B cell (primary cell): ENCODE results near the gene SLC1A2. TPM values are rescaled to one million over a fixed set of nuclear protein-coding genes. Genes with fewer than 3 reads are reported as not detected.

Experiments
- ATAC-seq: fragments of 200-7000 bp; cut with Tn5 transposase; one replicate; pipeline ENCODE4 v1.10.0; 2021; ENCODE audit warnings: low read depth, mild to moderate bottlenecking, moderate number of reproducible peaks, moderate library complexity
- CTCF ChIA-PET: fragments of 350-600 bp; sonication (Branson Sonifier 250); formaldehyde crosslinking; loops from one replicate; lab custom pipeline; 2021; ENCODE audit warnings: antibody characterized with exemption, inconsistent platforms; lab: Charles Lee
- POLR2A ChIA-PET: fragments of 350-600 bp; sonication (Branson Sonifier 250); formaldehyde crosslinking; loops from one replicate; lab custom pipeline; 2021; ENCODE audit warnings: antibody characterized with exemption; lab: Charles Lee
- DNase-seq: peaks from one replicate; pipeline ENCODE4 v3.0.0; 2013
- H2AFZ ChIP-seq: 2 replicates; pipeline ENCODE4 v1.6.1; 2012; ENCODE audit warnings: mild to moderate bottlenecking, low read depth, low read length; ENCODE audit not compliant: insufficient read depth, poor library complexity, severe bottlenecking
- H3K27ac ChIP-seq, 2 donors: 1 replicate in 1 of 2; 2 replicates in 1 of 2; pipeline ENCODE4 v1.5.1; 2012 to 2013; ENCODE audit warnings: low read length in 2 of 2, mild to moderate bottlenecking in 2 of 2, moderate library complexity in 1 of 2
- H3K27me3 ChIP-seq, 4 experiments: fragments of 200-600 bp in 1 of 4; sonication (generic) in 1 of 4; replicated peaks in 1 of 4; 1 replicate in 2 of 4; 2 replicates in 2 of 4; pipeline versions ENCODE4 v1.6.1 to v1.7.0; 2013 to 2016; ENCODE audit warnings: low read length in 3 of 4, mild to moderate bottlenecking in 2 of 4, mixed read lengths in 1 of 4, moderate library complexity in 1 of 4; ENCODE audit not compliant: insufficient read depth in 4 of 4, control insufficient read depth in 3 of 4; ENCODE audit errors: control extremely low read depth in 1 of 4
- H3K36me3 ChIP-seq, 2 experiments: replicated peaks in 1 of 2; 1 replicate in 1 of 2; 2 replicates in 1 of 2; pipeline versions ENCODE4 v1.6.1 to v1.7.1; 2013; ENCODE audit warnings: low read length in 1 of 2; ENCODE audit not compliant: insufficient read depth in 2 of 2, control insufficient read depth in 1 of 2; ENCODE audit errors: control extremely low read depth in 1 of 2, extremely low read depth in 1 of 2
- H3K4me1 ChIP-seq, 2 donors: fragments of 200-600 bp in 1 of 2; sonication (generic) in 1 of 2; 1 replicate in 1 of 2; 2 replicates in 1 of 2; pipeline versions ENCODE4 v1.5.1 to v1.6.1; 2013 to 2017; ENCODE audit warnings: low read length in 2 of 2; ENCODE audit not compliant: control insufficient read depth in 2 of 2, insufficient read depth in 2 of 2
- H3K4me2 ChIP-seq: replicated peaks from 2 replicates; pipeline ENCODE3; 2012; ENCODE audit warnings: mild to moderate bottlenecking, low read depth, low read length; ENCODE audit not compliant: poor library complexity, severe bottlenecking
- H3K4me3 ChIP-seq, 5 experiments: fragments of 200-600 bp in 1 of 5; sonication (generic) in 1 of 5; 1 replicate in 3 of 5; 2 replicates in 2 of 5; pipeline versions ENCODE4 v1.5.1 to v1.7.0; 2011 to 2016; ENCODE audit warnings: low read length in 4 of 5, mild to moderate bottlenecking in 4 of 5, low read depth in 2 of 5, control low read depth in 1 of 5, moderate library complexity in 1 of 5; ENCODE audit not compliant: insufficient read depth in 1 of 5; ENCODE audit errors: control extremely low read depth in 1 of 5, extremely low read depth in 1 of 5
- H3K79me2 ChIP-seq: fragments of 200-600 bp; sonication (generic); one replicate; pipeline ENCODE4 v1.6.0; 2016; ENCODE audit warnings: low read length; ENCODE audit not compliant: control insufficient read depth, insufficient read depth
- H3K9ac ChIP-seq: fragments of 200-600 bp; sonication (generic); 2 replicates; pipeline ENCODE4 v1.6.1; 2017; ENCODE audit warnings: mild to moderate bottlenecking, low read length, moderate library complexity
- H3K9me3 ChIP-seq, 3 donors: one replicate each; pipeline versions ENCODE4 v1.6.1 to v1.7.1; 2013; ENCODE audit warnings: low read length in 2 of 3; ENCODE audit not compliant: control insufficient read depth in 2 of 3, insufficient read depth in 1 of 3; ENCODE audit errors: control extremely low read depth in 1 of 3
- H4K20me1 ChIP-seq: 2 replicates; pipeline ENCODE4 v1.6.0; 2012; ENCODE audit warnings: mild to moderate bottlenecking, low read length; ENCODE audit not compliant: insufficient read depth, control insufficient read depth, poor library complexity, severe bottlenecking
- H3K27ac Mint-ChIP-seq: one replicate; pipeline ENCODE4 v1.8.0; 2021; ENCODE audit warnings: mixed read lengths
- H3K27me3 Mint-ChIP-seq: one replicate; pipeline ENCODE4 v1.8.0; 2021; ENCODE audit warnings: mixed read lengths
- H3K4me1 Mint-ChIP-seq: one replicate; pipeline ENCODE4 v1.8.0; 2021; ENCODE audit warnings: mixed read lengths
- H3K4me3 Mint-ChIP-seq: one replicate; pipeline ENCODE4 v1.8.0; 2021; ENCODE audit warnings: mixed read lengths
- H3K9me3 Mint-ChIP-seq: one replicate; pipeline ENCODE4 v1.8.0; 2022; ENCODE audit warnings: mixed read lengths; ENCODE audit not compliant: insufficient read depth
- EZH2 ChIP-seq: IDR thresholded peaks from 2 replicates; pipeline ENCODE4 v1.6.1; 2012; ENCODE audit warnings: borderline replicate concordance, low read depth, mild to moderate bottlenecking, moderate library complexity, low read length; ENCODE audit not compliant: insufficient read depth, poor library complexity, severe bottlenecking
- WGBS: methylation state at CpG from one replicate; pipeline ENCODE4 v1.1.5; 2013; ENCODE audit warnings: missing lambda C conversion rate; ENCODE audit not compliant: insufficient coverage; 5-methylcytosine and 5-hydroxymethylcytosine counted together
- intact Hi-C: fragments of 100-400 bp; cut with micrococcal nuclease; formaldehyde crosslinking; loops from one replicate; pipeline ENCODE4 v1.10.0; 2022
- polyA plus RNA-seq: library from polyadenylated mRNA; depleted of rRNA; stranded (reverse); fragments of >200 nt; gene quantifications from 2 replicates; pipeline ENCODE4 v1.2.3, GENCODE V29; 2012
- total RNA-seq, 2 donors: library from RNA; stranded (reverse); fragments of 120-200 nt in 1 of 2; gene quantifications; 1 replicate in 1 of 2; 2 replicates in 1 of 2; pipeline versions ENCODE4 v1.2.3 to v1.2.4, GENCODE V29; 2013 to 2022
- TF ChIP-seq, protein P1 (sequence below): fragments of 200-600 bp; IDR thresholded peaks from one replicate; pipeline ENCODE4 v1.8.0; 2022; ENCODE audit warnings: antibody characterized with exemption, mild to moderate bottlenecking

The SLC1A2 gene
- total and polyA plus RNA-seq, 2 donors (not counting 1 experiment from before 2014, with no cell fraction given) = not detected

GRCh38 chr11:35352077-35352888 is 67.1 kb downstream of the SLC1A2 start:
- Histone ChIP-seq H3K9ac (no peak overlapping the region), H4K20me1 (no peaks in the 10 kb centered on the region), H3K4me2 (no peak overlapping the region), H3K27ac (no peak overlapping the region), H3K27me3 (no peaks in the 10 kb centered on the region), H3K9me3 (no peaks in the 10 kb centered on the region), H3K36me3 (no peaks in the 10 kb centered on the region), H3K4me3 (no peak overlapping the region), H3K79me2 (no peaks in the 10 kb centered on the region), H3K4me1 (peaks cover 0 to 4% of the 10 kb centered on the region in 2 donors), H2AFZ (no peak overlapping the region)
- H3K27ac Mint-ChIP-seq = no peak overlapping the region
- DNase-seq (no peak), ATAC-seq (no peak)
- POLR2A ChIA-PET = interaction anchor here (0.5 kb wide), 1 partner anchor 211 kb away, joined by 3 read pairs; no protein-coding TSS in a partner anchor
- CTCF ChIA-PET = no interaction called here
- no peak overlapping the region for H3K4me3 Mint-ChIP-seq
- WGBS = 94% methylated on average over 2 of the region's 3 CpGs
- H3K27me3 Mint-ChIP-seq = no peaks in the 10 kb centered on the region
- TF ChIP-seq, protein P1, sequence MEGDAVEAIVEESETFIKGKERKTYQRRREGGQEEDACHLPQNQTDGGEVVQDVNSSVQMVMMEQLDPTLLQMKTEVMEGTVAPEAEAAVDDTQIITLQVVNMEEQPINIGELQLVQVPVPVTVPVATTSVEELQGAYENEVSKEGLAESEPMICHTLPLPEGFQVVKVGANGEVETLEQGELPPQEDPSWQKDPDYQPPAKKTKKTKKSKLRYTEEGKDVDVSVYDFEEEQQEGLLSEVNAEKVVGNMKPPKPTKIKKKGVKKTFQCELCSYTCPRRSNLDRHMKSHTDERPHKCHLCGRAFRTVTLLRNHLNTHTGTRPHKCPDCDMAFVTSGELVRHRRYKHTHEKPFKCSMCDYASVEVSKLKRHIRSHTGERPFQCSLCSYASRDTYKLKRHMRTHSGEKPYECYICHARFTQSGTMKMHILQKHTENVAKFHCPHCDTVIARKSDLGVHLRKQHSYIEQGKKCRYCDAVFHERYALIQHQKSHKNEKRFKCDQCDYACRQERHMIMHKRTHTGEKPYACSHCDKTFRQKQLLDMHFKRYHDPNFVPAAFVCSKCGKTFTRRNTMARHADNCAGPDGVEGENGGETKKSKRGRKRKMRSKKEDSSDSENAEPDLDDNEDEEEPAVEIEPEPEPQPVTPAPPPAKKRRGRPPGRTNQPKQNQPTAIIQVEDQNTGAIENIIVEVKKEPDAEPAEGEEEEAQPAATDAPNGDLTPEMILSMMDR = no peak
- no peak for TF ChIP-seq EZH2
- H3K9me3 Mint-ChIP-seq = no peaks in the 10 kb centered on the region
- peaks cover 16% of the 10 kb centered on the region for H3K4me1 Mint-ChIP-seq
- intact Hi-C loops = loop anchor here (5.0 kb wide), 1 partner anchor 40 kb away; no protein-coding TSS in a partner anchor

GRCh38 chr11:35349897-35350296 is 69.5 kb downstream of the SLC1A2 start:
- intact Hi-C loops = loop anchor here (5.0 kb wide), 1 partner anchor 38 kb away; no protein-coding TSS in a partner anchor
- no peak overlapping the region for H3K4me2 ChIP-seq
- ATAC-seq (no peak), DNase-seq (no peak)
- no peak overlapping the region for H3K9ac ChIP-seq
- no peak overlapping the region for H3K4me3 Mint-ChIP-seq
- TF ChIP-seq EZH2 = no peak
- TF ChIP-seq, protein P1 = no peak
- no peak overlapping the region for H2AFZ ChIP-seq
- ChIA-PET POLR2A (no interaction called here), CTCF (interaction anchor here (1.3 kb wide), 1 partner anchor 425 kb away, joined by 3 read pairs; no protein-coding TSS in a partner anchor)
- H3K9me3 ChIP-seq = no peaks in the 10 kb centered on the region
- H3K36me3 ChIP-seq = no peaks in the 10 kb centered on the region
- H3K27ac Mint-ChIP-seq = no peak overlapping the region
- H3K27ac ChIP-seq = no peak overlapping the region
- no CpG with 5 or more reads among the region's 4 CpGs for WGBS
- no peaks in the 10 kb centered on the region for H3K27me3 Mint-ChIP-seq
- H3K79me2 ChIP-seq = no peaks in the 10 kb centered on the region
- no peaks in the 10 kb centered on the region for H4K20me1 ChIP-seq
- H3K4me1 Mint-ChIP-seq = peaks cover 19% of the 10 kb centered on the region
- H3K4me3 ChIP-seq = no peak overlapping the region
- peaks cover 5 to 7% of the 10 kb centered on the region in 2 donors for H3K4me1 ChIP-seq
- H3K27me3 ChIP-seq = no peaks in the 10 kb centered on the region
- no peaks in the 10 kb centered on the region for H3K9me3 Mint-ChIP-seq
